ENCODE data around the gene CARD9. TPM values are rescaled to one million over a fixed set of nuclear protein-coding genes. Genes with fewer than 3 reads are reported as not detected.

Gene CARD9
- total RNA-seq, 1 experiment from 2014 or later, result 14.0 TPM

DNA sequence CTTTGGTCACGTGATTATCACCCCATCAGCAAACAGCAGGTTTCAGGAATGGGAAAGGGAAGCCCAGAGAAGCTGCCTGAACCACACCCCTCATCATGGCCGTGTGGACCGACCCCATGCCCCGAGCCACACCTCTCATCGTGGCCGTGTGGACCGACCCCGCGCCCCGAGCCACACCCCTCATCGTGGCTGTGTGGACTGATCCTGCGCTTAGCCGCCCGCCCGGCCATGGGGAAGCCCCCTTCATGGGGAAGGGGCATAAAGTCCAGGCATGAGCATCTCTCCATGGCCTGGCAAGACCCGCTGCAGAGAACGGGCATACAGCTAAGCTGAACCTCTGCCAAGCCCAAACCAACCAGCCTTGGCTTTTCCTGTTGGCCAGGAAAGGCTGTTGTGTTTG lies 20.1 kb upstream of the CARD9 start:
- ChIA-PET CTCF (interaction anchor here (0.6 kb wide), 1 partner anchor 32 kb away, joined by 3 read pairs; no protein-coding TSS in a partner anchor), POLR2A (ENCODE audit: unreplicated experiment) (no interaction called here)
- no peak for TF ChIP-seq EZH2 (IDR thresholded peaks at IDR 0.05; ENCODE audit: low read depth)
- TF ChIP-seq, protein P1, sequence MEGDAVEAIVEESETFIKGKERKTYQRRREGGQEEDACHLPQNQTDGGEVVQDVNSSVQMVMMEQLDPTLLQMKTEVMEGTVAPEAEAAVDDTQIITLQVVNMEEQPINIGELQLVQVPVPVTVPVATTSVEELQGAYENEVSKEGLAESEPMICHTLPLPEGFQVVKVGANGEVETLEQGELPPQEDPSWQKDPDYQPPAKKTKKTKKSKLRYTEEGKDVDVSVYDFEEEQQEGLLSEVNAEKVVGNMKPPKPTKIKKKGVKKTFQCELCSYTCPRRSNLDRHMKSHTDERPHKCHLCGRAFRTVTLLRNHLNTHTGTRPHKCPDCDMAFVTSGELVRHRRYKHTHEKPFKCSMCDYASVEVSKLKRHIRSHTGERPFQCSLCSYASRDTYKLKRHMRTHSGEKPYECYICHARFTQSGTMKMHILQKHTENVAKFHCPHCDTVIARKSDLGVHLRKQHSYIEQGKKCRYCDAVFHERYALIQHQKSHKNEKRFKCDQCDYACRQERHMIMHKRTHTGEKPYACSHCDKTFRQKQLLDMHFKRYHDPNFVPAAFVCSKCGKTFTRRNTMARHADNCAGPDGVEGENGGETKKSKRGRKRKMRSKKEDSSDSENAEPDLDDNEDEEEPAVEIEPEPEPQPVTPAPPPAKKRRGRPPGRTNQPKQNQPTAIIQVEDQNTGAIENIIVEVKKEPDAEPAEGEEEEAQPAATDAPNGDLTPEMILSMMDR (conservative IDR thresholded peaks at IDR 0.05), result no peak
- Histone ChIP-seq H2AFZ (no peak overlapping the region), H3K9me2 (ENCODE audit: insufficient read depth) (no peaks in the 10 kb centered on the region), H3K4me2 (no peak overlapping the region), H3K9me3 (ENCODE audit: insufficient read depth, low read depth) (no peaks in the 10 kb centered on the region), H3K4me3 (no peak overlapping the region), H4K20me1 (ENCODE audit: insufficient read depth) (peaks cover 4% of the 10 kb centered on the region), H3K4me1 (replicated peaks; ENCODE audit: insufficient read depth) (peaks cover 2% of the 10 kb centered on the region), H3K79me2 (ENCODE audit: low read depth) (peaks cover 9% of the 10 kb centered on the region), H3K36me3 (ENCODE audit: low read depth) (peaks cover 13% of the 10 kb centered on the region; the same call in 1 of the 2 replicates), H3K27ac (no peak overlapping the region), H3K27me3 (ENCODE audit: insufficient read depth, low read depth) (no peaks in the 10 kb centered on the region), H3F3A (ENCODE audit: insufficient read depth, low read depth) (no peaks in the 10 kb centered on the region)
- intact Hi-C loops (cut with micrococcal nuclease; ENCODE audit: unreplicated experiment), result no loop called here
- DNase-seq, result no peak
- no TSS peak for BruUV-seq (replicated peaks)

DNA sequence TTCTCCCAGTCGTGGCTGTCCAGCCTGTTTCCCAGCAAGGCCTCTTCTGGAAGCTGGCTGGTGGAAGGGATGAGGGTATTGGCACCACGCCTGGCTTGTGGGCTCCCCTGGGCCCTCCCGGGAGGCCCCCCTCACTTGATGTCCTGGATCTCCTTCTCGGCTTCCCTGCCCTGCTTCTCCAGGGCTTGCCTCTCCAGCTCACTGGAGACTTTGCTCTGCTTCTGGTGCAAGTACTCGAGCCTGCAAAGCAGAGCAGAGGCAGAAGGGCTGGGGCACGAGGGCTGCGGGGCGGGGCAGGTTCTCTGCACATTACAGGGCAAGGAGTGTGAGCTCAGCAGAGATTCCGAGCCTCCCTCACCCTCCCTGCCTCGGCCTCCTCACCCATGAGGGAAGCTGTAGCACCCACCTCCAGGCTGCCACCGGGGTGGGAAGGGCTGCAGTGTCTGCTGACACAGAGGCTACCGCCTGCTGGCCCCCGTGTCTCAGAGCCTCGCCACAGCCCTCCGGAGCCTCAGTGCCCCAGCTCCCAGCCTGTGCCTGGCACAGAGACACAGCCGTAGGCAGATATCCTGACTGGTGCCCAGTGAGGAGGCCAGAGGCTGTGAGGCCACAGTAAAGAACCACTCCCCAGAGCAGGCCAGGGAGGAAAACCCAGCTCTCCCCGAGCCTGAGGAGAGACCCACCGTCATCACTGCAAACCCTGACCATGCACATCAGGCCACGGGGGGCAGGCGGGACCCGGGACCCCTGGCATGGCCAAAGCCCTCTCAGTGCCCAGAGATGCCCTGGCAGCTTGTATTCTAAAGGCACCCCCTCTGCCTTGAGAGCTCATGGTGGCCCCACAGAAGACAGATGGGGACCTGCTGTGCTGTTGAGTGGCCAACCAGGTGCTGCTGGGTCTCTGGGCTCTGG lies 19.3 kb upstream of the CARD9 start:
- H4K20me1 ChIP-seq (ENCODE audit: insufficient read depth), result no peaks in the 10 kb centered on the region
- intact Hi-C loops (cut with micrococcal nuclease; ENCODE audit: unreplicated experiment), result no loop called here
- H2AFZ ChIP-seq, result no peak overlapping the region
- DNase-seq, result no peak
- no peaks in the 10 kb centered on the region for H3K27me3 ChIP-seq (ENCODE audit: insufficient read depth, low read depth)
- H3K36me3 ChIP-seq (ENCODE audit: low read depth), result peaks cover 13% of the 10 kb centered on the region; the same call in 1 of the 2 replicates
- H3K27ac ChIP-seq, result no peak overlapping the region
- no peak for TF ChIP-seq EZH2 (IDR thresholded peaks at IDR 0.05; ENCODE audit: low read depth)
- TF ChIP-seq, protein P1 (conservative IDR thresholded peaks at IDR 0.05), result no peak
- no peak overlapping the region for H3K4me3 ChIP-seq
- H3K4me1 ChIP-seq (replicated peaks; ENCODE audit: insufficient read depth), result no peaks in the 10 kb centered on the region
- no peak overlapping the region for H3K4me2 ChIP-seq
- no TSS peak for BruUV-seq (replicated peaks)
- CTCF ChIA-PET, result no interaction called here
- H3K79me2 ChIP-seq (ENCODE audit: low read depth), result peaks cover 2% of the 10 kb centered on the region; the same call in 1 of the 2 replicates
- no peaks in the 10 kb centered on the region for H3K9me3 ChIP-seq (ENCODE audit: insufficient read depth, low read depth)
- POLR2A ChIA-PET (ENCODE audit: unreplicated experiment), result interaction anchor here (0.6 kb wide), 1 partner anchor 30 kb away, joined by 6 read pairs; no protein-coding TSS in a partner anchor
- no peaks in the 10 kb centered on the region for H3K9me2 ChIP-seq (ENCODE audit: insufficient read depth)
- no peaks in the 10 kb centered on the region for H3F3A ChIP-seq (ENCODE audit: insufficient read depth, low read depth)

DNA sequence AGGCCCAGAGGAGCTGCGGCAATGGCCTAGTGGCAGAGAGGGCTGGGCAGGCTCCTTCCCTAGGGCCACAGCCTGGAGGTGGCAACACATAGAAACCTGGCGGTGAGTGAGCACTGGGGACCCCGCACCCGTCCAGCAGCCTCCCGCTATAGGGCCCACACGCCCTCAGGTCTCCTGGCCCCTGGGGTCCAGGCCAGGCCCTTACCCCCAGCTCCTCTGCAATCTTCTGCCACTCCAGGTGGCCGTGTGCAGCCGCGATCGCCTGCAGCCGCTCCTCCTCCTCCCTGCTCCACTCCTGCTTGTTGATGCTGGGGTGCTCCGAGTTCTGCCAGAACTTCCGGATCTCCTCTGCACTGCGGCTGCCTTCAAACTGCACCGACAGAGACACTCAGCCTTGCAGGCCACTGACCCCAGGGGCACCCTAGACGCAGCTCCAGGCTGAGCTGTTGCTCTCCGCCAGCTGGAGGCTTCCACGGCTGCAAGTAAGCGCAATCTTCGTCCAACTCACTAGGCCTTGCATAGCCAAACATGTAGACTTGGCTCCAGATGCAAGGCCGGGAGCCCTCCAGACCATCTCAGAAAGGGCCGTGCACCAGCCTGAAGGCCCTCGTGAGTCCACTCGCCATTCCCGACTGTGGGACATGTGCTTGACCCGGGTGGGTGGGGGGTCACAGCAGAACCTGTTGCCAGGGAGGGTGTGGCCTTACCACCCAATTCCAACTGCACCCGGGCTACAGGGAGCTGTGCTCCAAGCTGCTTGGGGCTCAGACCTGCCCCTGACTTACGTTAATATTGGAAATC lies 18.5 kb upstream of the CARD9 start:
- H3K9me3 ChIP-seq (ENCODE audit: insufficient read depth, low read depth), result no peaks in the 10 kb centered on the region
- H4K20me1 ChIP-seq (ENCODE audit: insufficient read depth), result no peaks in the 10 kb centered on the region
- ChIA-PET CTCF (no interaction called here), POLR2A (ENCODE audit: unreplicated experiment) (interaction anchor here (0.6 kb wide), 1 partner anchor 29 kb away, joined by 6 read pairs; no protein-coding TSS in a partner anchor)
- DNase-seq, result no peak
- no peaks in the 10 kb centered on the region for H3K79me2 ChIP-seq (ENCODE audit: low read depth)
- no peak overlapping the region for H3K4me2 ChIP-seq
- intact Hi-C loops (cut with micrococcal nuclease; ENCODE audit: unreplicated experiment), result no loop called here
- H3K4me1 ChIP-seq (replicated peaks; ENCODE audit: insufficient read depth), result no peaks in the 10 kb centered on the region
- no peaks in the 10 kb centered on the region for H3K27me3 ChIP-seq (ENCODE audit: insufficient read depth, low read depth)
- no peak for TF ChIP-seq EZH2 (IDR thresholded peaks at IDR 0.05; ENCODE audit: low read depth)
- peaks cover 13% of the 10 kb centered on the region; the same call in 1 of the 2 replicates for H3K36me3 ChIP-seq (ENCODE audit: low read depth)
- BruUV-seq (replicated peaks), result no TSS peak
- H3K4me3 ChIP-seq, result no peak overlapping the region
- H3K27ac ChIP-seq, result no peak overlapping the region
- no peak overlapping the region for H2AFZ ChIP-seq
- no peaks in the 10 kb centered on the region for H3F3A ChIP-seq (ENCODE audit: insufficient read depth, low read depth)
- H3K9me2 ChIP-seq (ENCODE audit: insufficient read depth), result no peaks in the 10 kb centered on the region

Measured in PC-9 (cell line).